IgD-negative memory B cell (primary cell): ENCODE data around the gene SDR42E1. TPM values are rescaled to one million over a fixed set of nuclear protein-coding genes. Genes with fewer than 3 reads are reported as not detected.

Experiments
- H3K27ac Mint-ChIP-seq, 3 donors: one replicate each; pipeline ENCODE4 v1.8.0; 2020 to 2022; ENCODE audit warnings: mild to moderate bottlenecking in 3 of 3, mixed read lengths in 3 of 3, moderate library complexity in 1 of 3
- H3K27me3 Mint-ChIP-seq: one replicate; pipeline ENCODE4 v1.8.0; 2021; ENCODE audit warnings: mixed read lengths
- H3K36me3 Mint-ChIP-seq: one replicate; pipeline ENCODE4 v1.8.0; 2020; ENCODE audit warnings: mild to moderate bottlenecking, mixed read lengths
- H3K4me1 Mint-ChIP-seq, 3 donors: one replicate each; pipeline ENCODE4 v1.8.0; 2020 to 2022; ENCODE audit warnings: mixed read lengths in 3 of 3, mild to moderate bottlenecking in 1 of 3
- H3K4me3 Mint-ChIP-seq, 4 donors: one replicate each; pipeline ENCODE4 v1.8.0; 2020 to 2022; ENCODE audit warnings: mild to moderate bottlenecking in 4 of 4, mixed read lengths in 4 of 4, moderate library complexity in 3 of 4
- H3K9me3 Mint-ChIP-seq, 3 donors: one replicate each; pipeline ENCODE4 v1.8.0; 2020 to 2021; ENCODE audit warnings: mixed read lengths in 3 of 3, mild to moderate bottlenecking in 1 of 3
- polyA plus RNA-seq: library from polyadenylated mRNA; unstranded; fragments of 300-500 nt; fragmentation: Illumina TruSeq; gene quantifications from one replicate; pipeline ENCODE4 v1.2.3, GENCODE V29; 2021

SDR42E1 gene
- polyA plus RNA-seq, 1 donor from 2014 or later = 2.2 TPM

DNA sequence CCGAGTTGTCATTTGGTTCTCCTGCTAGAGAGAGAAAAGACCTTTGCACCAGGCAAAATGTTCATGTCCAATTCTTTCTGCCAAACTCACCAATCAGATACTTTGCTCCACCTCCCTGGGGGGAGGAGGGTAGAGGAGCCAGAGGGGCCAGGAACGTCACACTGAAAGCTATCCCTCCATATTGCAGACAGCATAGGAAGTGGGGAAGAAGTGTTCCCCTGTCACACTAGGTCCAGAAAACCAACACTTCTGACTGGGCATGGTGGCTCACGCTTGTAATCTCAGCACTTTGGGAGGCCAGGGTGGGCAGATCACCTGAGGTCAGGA lies 33.3 kb upstream of the SDR42E1 start:
- Mint-ChIP-seq H3K4me1 (no peaks in the 10 kb centered on the region), H3K27ac (no peak overlapping the region), H3K27me3 (peaks cover 15% of the 10 kb centered on the region), H3K4me3 (no peak overlapping the region), H3K9me3 (no peaks in the 10 kb centered on the region), H3K36me3 (no peaks in the 10 kb centered on the region)

DNA sequence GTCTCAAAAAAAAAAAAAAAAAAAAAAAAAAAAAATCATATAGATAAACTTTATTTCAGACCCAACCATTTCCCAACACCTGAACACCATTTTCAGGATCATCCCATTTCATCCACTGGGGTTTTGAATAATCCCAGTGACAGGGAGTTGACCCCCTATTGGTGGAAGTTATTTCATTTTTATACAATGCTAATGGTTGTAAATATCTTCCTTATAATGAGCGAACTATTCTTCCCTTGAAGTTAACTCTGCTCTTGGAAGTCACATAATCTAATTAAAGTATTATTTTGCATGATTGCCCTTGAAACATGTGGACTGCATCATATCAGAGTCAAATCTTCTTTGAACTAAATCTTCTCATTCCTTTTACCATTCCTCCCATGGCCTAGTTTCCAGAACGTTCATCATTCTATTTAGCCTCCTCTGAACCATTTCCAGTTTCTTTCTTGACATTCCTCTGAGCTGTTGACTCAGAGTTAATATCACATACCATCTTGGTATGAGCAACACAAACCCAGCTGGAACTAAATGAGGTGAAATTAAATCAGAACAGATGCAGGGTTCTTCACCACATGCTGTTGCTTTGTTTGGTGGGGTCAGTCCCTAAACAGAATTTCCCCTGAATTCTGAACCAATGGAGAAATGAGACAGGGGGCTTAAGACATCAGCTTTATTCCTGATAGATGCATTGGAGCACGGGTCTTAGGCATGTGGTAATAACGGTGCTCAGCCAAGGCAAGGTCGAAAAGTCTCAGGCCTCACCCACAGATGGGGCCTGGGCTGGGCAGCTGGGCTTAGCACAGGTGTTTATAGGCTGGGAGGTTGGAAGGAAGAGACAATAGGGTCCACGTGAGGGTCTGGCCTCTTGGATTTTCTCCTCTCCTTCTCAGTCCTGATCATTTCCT lies 32.7 kb upstream of the SDR42E1 start:
- no peak overlapping the region for H3K4me3 Mint-ChIP-seq
- no peaks in the 10 kb centered on the region for H3K36me3 Mint-ChIP-seq
- no peak overlapping the region for H3K27ac Mint-ChIP-seq
- H3K9me3 Mint-ChIP-seq = no peaks in the 10 kb centered on the region
- H3K4me1 Mint-ChIP-seq = no peaks in the 10 kb centered on the region
- peaks cover 18% of the 10 kb centered on the region for H3K27me3 Mint-ChIP-seq

DNA sequence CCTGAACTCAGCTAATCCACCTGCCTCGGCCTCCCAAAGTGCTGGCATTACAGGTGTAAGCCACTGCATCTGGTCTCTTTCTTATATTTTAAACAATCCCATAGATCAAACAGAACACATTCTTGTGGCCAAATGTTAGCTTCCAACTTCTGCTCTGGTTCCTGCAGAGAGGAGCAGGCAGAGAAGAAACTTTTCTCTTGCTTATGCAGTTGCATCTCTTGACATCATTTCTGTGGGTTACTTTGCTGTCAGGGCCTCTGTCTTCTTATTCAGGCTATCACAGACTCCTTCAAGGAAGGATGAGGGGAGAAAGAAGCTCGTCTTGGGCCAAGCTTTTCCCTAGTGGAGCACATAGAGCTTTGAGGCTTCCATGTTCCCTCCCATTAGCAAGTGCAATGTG lies 31.6 kb upstream of the SDR42E1 start:
- H3K27ac Mint-ChIP-seq = no peak overlapping the region
- H3K4me1 Mint-ChIP-seq = no peaks in the 10 kb centered on the region
- H3K36me3 Mint-ChIP-seq = no peaks in the 10 kb centered on the region
- no peak overlapping the region for H3K4me3 Mint-ChIP-seq
- no peaks in the 10 kb centered on the region for H3K9me3 Mint-ChIP-seq
- peaks cover 22% of the 10 kb centered on the region for H3K27me3 Mint-ChIP-seq

DNA sequence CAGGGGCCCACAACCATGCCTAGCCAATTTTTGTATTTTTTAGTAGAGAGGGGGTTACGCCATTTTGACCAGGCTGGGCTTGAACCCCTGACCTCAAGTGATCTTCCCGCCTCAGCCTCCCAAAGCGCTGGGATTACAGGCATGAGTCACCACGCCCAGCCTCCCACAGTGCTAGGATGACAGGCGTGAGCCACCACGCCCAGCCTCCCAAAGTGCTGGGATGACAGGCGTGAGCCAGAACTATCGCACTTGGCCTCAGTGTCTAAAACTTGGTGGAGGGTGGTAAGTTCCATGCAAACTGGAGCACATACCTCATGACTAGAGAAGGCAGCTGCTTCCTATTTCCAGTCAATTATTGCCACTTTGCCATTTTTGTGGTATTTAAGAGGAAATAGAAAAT lies 30.9 kb upstream of the SDR42E1 start:
- no peaks in the 10 kb centered on the region for H3K36me3 Mint-ChIP-seq
- H3K4me1 Mint-ChIP-seq = no peaks in the 10 kb centered on the region
- H3K27me3 Mint-ChIP-seq = peaks cover 18% of the 10 kb centered on the region
- no peak overlapping the region for H3K4me3 Mint-ChIP-seq
- no peak overlapping the region for H3K27ac Mint-ChIP-seq
- H3K9me3 Mint-ChIP-seq = no peaks in the 10 kb centered on the region

DNA sequence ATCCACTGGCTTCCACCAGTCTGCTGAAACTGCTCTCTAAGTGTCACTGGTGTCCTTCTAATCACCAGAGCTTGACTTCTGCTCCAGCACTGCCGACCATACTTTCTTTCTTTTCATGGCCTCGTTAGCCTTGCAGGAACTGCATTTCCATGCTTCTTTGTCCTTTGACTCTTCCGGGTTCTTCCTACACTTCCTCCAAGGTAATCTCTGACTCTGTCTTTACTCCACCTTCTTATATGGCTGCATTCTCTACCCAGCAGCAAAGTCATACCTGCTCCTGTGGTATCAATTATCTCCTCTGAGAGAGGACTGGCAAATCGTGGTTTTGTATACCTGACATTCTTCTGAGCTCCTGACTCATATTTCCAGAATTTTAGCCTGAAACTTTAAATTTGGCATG lies 30.3 kb upstream of the SDR42E1 start:
- Mint-ChIP-seq H3K36me3 (no peaks in the 10 kb centered on the region), H3K9me3 (no peaks in the 10 kb centered on the region), H3K4me3 (no peak overlapping the region), H3K27ac (no peak overlapping the region), H3K27me3 (peaks cover 17% of the 10 kb centered on the region), H3K4me1 (no peaks in the 10 kb centered on the region)

DNA sequence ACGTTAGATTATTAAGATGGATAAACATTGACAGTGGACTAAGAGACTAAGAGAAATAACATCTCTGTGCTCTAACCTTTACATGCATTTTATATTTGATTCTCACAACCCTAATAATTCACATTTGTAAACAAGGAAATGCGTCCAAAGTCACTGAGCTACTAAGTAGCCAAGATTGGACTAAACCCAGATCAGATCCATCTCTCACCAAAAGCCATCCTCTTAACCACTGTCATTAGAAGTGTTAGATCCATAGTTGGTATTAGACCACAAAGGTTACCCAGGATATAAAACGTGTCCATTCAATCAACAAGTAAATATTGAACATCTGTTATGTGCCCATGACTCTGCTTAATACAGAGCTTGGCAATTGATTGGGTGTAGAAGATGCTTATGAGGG lies 29.0 kb upstream of the SDR42E1 start:
- H3K27ac Mint-ChIP-seq = no peak overlapping the region
- H3K27me3 Mint-ChIP-seq = peaks cover 25% of the 10 kb centered on the region
- H3K4me1 Mint-ChIP-seq = no peaks in the 10 kb centered on the region
- no peaks in the 10 kb centered on the region for H3K9me3 Mint-ChIP-seq
- H3K4me3 Mint-ChIP-seq = no peak overlapping the region
- H3K36me3 Mint-ChIP-seq = no peaks in the 10 kb centered on the region

DNA sequence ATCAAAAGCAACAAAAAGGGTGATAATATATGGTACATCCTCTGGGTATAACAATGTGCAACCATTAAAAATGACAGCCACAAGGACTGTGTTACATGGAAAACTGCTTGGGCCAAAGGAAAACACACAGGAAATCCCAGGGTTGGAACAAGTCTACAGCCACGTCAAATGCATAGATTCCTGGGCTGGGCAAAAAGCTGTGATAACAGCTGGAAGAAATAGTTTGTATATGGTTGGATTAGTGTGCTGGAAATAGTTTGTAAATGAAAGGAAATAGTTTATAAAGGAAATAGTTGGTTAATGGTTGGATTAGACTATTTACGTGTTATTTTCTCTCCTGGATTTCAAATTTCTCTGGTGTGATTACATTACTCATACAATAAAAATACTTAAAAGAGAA lies 26.4 kb upstream of the SDR42E1 start:
- Mint-ChIP-seq H3K9me3 (peaks cover 0 to 1% (median 0%) of the 10 kb centered on the region in 3 donors), H3K27ac (no peak overlapping the region), H3K4me3 (no peak overlapping the region), H3K4me1 (no peaks in the 10 kb centered on the region), H3K36me3 (no peaks in the 10 kb centered on the region), H3K27me3 (peaks cover 24% of the 10 kb centered on the region)

DNA sequence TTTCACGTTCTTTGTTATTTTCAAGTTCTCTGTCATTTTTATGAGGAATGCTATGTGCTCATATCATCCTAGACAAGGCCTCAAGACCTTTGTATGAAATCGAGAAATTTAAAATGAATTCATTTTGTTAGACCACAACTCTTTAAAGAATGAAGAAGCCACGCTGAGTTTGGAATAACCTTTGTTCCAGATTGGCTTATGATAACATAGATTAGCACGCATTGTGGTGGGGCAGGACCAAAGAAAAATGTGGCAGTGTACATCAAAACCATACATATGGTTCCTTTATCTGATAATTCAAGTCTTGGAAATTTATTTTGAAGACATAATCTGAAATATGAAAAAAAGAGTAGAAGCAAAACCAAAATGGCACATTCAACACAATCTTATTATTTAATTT lies 26.0 kb upstream of the SDR42E1 start:
- Mint-ChIP-seq H3K4me3 (no peak overlapping the region), H3K27ac (no peak overlapping the region), H3K9me3 (peaks cover 0 to 3% (median 0%) of the 10 kb centered on the region in 3 donors), H3K27me3 (peaks cover 26% of the 10 kb centered on the region), H3K36me3 (no peaks in the 10 kb centered on the region), H3K4me1 (no peaks in the 10 kb centered on the region)

DNA sequence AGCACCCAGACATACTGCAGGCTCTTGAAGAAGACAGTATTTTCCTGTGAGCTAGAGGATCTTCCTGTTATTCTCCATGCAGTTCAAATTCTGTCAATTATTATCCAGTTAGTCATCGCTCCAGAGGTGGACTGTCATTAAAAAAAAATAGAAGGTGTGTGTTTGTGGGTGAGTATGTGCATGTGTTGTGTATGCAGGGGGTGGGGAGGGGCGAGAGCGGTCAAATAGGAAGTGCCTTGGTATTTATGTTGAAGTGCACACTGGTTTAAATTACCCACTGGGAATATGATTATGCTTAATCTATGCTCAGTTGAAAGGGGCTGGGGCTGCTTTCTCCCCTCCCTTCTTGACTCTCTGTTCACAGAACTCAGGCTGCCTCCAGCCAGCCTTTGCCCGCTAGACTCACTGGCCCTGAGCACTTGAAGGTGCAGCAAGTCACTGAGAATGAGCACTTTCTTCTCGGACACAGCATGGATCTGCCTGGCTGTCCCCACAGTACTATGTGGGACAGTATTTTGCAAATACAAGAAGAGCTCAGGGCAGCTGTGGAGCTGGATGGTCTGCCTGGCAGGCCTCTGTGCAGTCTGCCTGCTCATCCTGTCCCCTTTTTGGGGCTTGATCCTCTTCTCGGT lies 23.8 kb upstream of the SDR42E1 start, which contains the start of gene HSD17B2:
Gene HSD17B2, plus strand, starts transcription at position 273 of the 632 bp plus-strand sequence. Its CDS starts 172 bp downstream, at position 445.
- Mint-ChIP-seq H3K36me3 (no peaks in the 10 kb centered on the region), H3K27ac (peak within 1 kb of the TSS in 1 of 3 donors; percentile 10), H3K4me1 (no peaks in the 10 kb centered on the region), H3K9me3 (peaks cover 0 to 3% (median 0%) of the 10 kb centered on the region in 3 donors), H3K4me3 (no peak within 1 kb of the TSS), H3K27me3 (peaks cover 26% of the 10 kb centered on the region)

DNA sequence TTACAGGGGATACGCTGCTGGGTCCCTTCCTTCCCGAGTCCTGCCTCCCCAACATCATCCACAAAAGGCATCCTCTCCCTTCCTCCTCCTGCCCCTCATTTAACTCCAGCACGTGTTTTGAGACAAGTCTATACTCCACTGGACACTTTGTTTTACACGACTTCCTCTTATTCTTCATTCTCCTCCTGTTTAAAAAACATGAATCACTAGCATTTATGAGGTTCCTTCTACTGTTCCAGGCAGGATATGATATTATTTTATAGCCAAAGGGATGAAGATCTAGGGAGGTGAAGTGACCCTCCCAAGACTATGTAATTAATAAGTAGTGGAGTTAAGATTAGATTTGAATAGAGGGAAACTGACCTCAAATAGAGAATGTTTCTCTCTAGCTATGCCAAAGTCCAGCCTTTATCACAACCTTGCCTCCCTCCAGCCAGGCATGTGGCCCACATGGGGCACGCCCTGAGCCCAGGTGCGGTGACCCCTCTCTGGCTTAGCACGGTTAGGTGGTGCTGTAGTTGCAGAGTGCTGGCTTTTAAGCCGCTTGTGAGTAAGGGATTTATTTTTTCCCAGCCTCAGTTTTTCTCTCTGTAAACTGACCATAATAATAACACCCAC lies 22.5 kb upstream of the SDR42E1 start:
- Mint-ChIP-seq H3K4me1 (no peaks in the 10 kb centered on the region), H3K36me3 (no peaks in the 10 kb centered on the region), H3K27ac (no peak overlapping the region), H3K27me3 (peaks cover 21% of the 10 kb centered on the region), H3K9me3 (peaks cover 0 to 3% (median 0%) of the 10 kb centered on the region in 3 donors), H3K4me3 (no peak overlapping the region)

DNA sequence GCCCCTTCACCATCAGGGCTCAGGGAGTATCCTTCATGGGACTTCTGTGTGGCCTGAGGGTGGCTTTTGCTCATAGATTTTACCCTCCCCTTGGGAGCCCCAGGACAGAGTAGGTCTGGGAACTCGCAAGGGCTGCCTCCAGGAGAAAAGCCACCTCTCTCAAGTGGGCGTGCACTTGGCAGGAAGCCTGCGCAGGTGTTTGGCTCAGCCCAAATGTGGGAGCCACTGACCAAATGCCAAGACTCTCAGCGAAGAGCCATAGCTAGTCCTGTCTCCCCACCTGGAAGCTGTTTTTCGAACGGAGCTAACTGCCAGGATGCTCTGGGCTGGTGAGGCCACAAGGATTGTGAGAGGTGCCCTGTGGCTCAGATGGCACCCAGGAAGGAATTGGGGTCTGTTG lies 21.7 kb upstream of the SDR42E1 start:
- H3K4me3 Mint-ChIP-seq = no peak overlapping the region
- peaks cover 0 to 3% (median 0%) of the 10 kb centered on the region in 3 donors for H3K9me3 Mint-ChIP-seq
- H3K4me1 Mint-ChIP-seq = no peaks in the 10 kb centered on the region
- H3K36me3 Mint-ChIP-seq = no peaks in the 10 kb centered on the region
- no peak overlapping the region for H3K27ac Mint-ChIP-seq
- H3K27me3 Mint-ChIP-seq = peaks cover 16% of the 10 kb centered on the region

DNA sequence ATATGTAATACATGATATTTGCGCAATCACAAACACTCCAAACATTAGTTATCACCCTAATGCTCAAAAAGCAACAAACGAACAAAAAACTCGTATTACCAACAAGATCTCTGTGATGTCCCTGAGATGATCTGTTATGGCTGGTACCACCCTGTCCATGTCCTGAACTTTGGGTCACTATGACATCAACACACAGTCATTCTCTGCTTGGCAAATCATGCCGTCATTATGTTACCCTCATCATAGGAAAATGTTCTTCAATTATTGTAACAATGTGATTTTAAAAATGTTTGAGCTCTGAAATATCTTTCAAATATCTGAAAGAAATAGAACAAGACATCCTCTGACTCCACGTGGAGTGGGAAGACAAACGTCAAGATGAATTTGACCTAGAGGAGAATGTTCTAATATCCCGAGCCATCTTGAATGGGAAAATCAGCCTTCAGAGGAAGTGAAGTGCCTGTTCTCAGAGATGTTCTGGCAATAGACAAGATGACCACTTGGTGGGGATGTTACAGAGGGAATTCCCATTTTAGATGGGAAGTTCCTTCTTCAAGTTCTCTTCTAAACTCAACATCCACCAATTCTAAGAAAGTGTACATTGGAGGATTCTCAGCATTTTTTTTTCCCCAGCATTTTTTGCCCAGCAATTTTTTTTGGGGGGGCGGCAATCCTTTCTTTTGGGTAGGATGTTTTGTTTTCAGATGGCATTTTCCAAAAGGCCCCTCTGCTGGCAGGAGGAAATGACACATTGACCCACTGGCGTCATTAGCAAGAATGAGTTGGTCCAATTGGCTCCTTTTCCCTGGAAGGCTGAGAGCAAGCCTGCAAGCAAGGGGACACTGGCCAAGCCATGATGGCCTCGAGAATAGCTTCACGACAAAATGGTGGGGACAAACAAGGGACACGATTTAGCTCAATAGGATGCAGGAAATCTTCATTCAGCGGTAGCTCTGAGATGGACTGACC lies 20.1 kb upstream of the SDR42E1 start:
- H3K4me3 Mint-ChIP-seq = no peak overlapping the region
- H3K27ac Mint-ChIP-seq = no peak overlapping the region
- peaks cover 13% of the 10 kb centered on the region for H3K27me3 Mint-ChIP-seq
- H3K36me3 Mint-ChIP-seq = no peaks in the 10 kb centered on the region
- peaks cover 0 to 3% (median 0%) of the 10 kb centered on the region in 3 donors for H3K9me3 Mint-ChIP-seq
- no peaks in the 10 kb centered on the region for H3K4me1 Mint-ChIP-seq

DNA sequence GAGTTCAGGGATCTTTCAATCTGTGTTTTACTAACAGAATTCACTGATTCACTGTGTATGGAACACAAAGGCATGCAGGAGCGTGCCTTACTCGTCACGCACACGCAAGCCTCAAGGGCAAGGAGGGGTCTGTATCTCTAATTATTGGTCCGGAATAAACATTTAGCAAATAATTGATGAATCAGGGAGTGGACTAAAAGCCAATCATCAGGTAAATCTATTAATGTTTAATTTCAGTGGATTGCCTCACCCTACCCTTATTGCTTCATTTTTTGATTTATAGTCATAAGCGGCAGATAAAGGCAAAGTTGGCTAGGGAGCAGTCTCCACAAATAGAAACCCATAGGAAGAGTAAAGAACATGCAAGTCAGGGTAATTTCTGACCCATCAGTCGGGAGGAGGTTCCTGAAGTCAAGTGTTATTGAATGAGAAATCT lies 16.4 kb upstream of the SDR42E1 start:
- no peak overlapping the region for H3K27ac Mint-ChIP-seq
- H3K9me3 Mint-ChIP-seq = peaks cover 0 to 1% (median 1%) of the 10 kb centered on the region in 3 donors
- no peaks in the 10 kb centered on the region for H3K4me1 Mint-ChIP-seq
- H3K27me3 Mint-ChIP-seq = peaks cover 20% of the 10 kb centered on the region
- H3K36me3 Mint-ChIP-seq = no peaks in the 10 kb centered on the region
- no peak overlapping the region for H3K4me3 Mint-ChIP-seq

DNA sequence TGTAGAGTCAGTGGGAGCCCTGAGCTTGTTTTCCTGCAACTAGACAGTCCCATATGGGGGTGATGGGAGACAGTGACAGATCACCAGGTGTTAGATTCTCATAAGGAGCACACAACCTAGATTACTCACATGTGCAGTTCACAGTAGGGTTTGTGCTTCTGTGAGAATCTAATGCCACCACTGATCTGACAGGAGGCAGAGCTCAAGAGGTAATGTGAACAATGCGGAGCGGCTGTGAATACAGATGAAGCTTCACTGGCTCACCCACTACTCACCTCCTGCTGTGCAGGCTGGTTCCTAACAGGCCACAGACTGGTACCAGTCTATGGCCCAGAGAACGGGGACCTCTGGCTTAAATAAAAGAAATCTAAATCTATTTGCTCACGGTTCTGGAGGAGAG lies 13.6 kb upstream of the SDR42E1 start:
- peaks cover 25% of the 10 kb centered on the region for H3K27me3 Mint-ChIP-seq
- peaks cover 0 to 1% (median 0%) of the 10 kb centered on the region in 3 donors for H3K9me3 Mint-ChIP-seq
- no peak overlapping the region for H3K4me3 Mint-ChIP-seq
- no peaks in the 10 kb centered on the region for H3K36me3 Mint-ChIP-seq
- H3K27ac Mint-ChIP-seq = no peak overlapping the region
- no peaks in the 10 kb centered on the region for H3K4me1 Mint-ChIP-seq
